ENCODE measurements around the gene BCKDHB.

Gene BCKDHB

DNA sequence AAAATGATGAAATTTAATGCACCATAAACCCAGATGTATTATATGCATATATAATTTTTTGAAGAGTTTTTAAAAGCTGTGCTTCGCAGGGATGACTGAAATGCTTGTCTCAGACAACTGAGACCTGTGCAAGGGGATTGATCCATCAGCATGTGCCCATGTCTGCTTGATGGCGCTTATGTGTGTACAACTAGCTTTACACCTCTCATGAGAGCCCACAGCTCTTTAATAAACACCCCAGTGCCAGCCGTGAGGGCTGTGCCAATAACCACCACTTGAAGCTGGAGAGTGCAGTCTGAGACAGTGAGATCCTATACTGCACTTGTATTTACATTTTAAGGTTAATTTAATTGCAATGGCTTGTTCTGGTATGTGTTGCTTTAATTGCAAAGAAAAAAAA lies 225.5 kb downstream of the BCKDHB start:
- DNase-seq (ENCODE audit: low spot score), result no peak

- no peak for DNase-seq (ENCODE audit: low spot score)
These were observed 226.9 kb downstream of the BCKDHB start for GRCh38 chr6:80333342-80333741.

DNA sequence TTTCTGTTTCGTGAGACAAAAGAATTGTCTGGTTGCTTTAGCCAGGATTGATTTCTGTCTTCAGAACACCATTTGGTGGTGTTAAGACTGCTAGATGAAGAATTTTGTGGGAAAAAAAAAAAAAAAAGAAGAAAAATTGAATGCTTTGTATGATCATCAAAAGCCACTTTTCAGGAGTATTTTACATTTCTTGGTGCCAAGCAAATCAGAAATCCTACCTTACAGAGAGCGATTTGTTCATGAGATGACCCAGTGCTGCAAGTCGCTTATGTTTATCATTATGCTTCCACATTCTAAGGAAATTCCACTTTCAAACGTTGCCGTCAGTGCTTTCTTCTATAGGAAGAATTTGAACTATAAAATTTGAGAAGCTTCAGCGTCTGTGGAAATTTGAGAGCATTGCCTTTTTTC lies 228.7 kb downstream of the BCKDHB start:
- DNase-seq (ENCODE audit: low spot score), result no peak

DNA sequence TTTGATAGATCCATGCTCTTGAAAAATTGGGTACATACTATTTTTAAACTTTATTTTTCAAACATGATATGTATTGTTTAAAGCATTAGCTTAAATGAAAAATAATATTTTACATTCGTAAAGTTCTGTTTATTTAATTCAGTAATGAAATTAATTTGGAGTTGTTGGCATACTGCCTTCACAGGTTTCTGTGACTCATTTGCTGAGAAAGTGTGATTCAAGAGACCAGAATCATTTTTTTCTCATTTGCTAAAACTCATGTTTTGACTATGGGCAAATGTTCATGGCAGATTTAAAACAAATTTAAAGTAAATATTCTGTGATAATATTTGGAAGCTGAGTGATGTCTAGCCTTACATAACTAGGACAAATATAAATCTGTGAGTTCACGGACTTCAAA lies 230.4 kb downstream of the BCKDHB start:
- no peak for DNase-seq (ENCODE audit: low spot score)

GRCh38 chr6:80338201-80338836 lies 231.8 kb downstream of the BCKDHB start:
- DNase-seq (ENCODE audit: low spot score), result peak; percentile 33

GRCh38 chr6:80339421-80339820 lies 232.9 kb downstream of the BCKDHB start:
- DNase-seq (ENCODE audit: low spot score), result no peak

GRCh38 chr6:80340280-80340679 lies 233.8 kb downstream of the BCKDHB start:
- DNase-seq (ENCODE audit: low spot score), result no peak

DNA sequence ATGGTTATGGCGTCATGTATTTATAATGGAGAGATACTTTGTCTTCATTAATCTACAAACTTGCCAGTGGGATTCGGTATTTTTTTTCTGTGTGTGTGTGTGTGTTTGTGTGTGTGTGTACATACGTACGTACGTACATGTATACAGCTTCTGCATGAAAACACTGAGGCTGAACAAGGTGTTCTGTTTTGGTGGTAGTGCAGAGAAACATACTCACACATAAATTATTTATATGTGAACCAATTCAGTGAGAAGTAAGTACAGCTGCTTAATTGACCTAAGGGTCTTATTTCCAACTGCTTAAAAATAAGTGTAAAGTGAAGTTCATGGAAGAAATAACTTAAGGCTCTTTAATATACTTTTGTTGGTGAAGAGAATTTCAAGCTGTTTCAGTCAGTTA lies 234.2 kb downstream of the BCKDHB start:
- DNase-seq (ENCODE audit: low spot score), result no peak

- DNase-seq (ENCODE audit: low spot score), result no peak
These were observed 234.9 kb downstream of the BCKDHB start for GRCh38 chr6:80341330-80341729.

DNA sequence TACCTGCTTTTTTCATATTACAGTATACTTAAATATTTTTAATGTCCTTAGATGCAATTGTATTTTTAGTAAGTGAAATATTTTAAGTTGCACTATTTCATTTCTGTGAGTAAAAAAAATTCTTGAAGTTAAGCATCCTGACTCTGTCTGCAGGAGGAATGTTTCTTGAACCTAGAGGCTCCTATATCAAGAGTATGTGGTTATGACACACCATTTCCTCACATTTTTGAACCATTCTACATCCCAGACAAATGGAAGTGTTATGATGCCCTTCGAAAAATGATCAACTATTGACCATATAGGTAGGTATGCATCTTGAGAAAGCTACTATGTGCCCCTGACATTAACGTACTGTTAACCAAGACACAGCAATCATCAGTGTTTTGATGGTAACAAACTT lies 237.0 kb downstream of the BCKDHB start:
- no peak for DNase-seq (ENCODE audit: low spot score)

- no peak for DNase-seq (ENCODE audit: low spot score)
These were observed 240.6 kb downstream of the BCKDHB start for GRCh38 chr6:80347101-80347500.

- no peak for DNase-seq (ENCODE audit: low spot score)
These were observed 241.8 kb downstream of the BCKDHB start for GRCh38 chr6:80348263-80348662.

- DNase-seq (ENCODE audit: low spot score), result no peak
These were observed 249.5 kb downstream of the BCKDHB start for GRCh38 chr6:80356000-80356399.

- no peak for DNase-seq (ENCODE audit: low spot score)
These were observed 250.1 kb downstream of the BCKDHB start for GRCh38 chr6:80356545-80356944.

DNA sequence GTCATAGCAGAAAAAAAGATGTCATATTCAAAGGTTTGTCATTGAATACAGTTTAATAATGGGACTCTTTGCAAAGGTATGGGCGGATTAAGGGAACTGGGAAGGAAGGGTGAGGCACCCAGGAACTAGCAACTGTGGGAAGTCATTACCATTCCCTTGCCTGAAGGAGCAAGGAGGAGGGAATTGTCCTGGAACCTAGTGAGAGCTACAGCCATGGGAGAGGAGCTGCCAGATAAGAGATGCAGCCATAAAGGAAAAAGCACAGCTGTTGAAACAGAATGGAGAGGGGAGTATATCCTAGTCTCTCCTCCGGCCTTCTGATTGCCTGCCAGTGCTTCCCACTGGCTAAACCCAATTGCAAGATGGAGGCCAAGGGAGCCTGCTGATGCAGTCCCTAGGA lies 250.6 kb downstream of the BCKDHB start:
- DNase-seq (ENCODE audit: low spot score), result no peak

- DNase-seq (ENCODE audit: low spot score), result no peak
These were observed 251.2 kb downstream of the BCKDHB start for GRCh38 chr6:80357674-80358073.

DNA sequence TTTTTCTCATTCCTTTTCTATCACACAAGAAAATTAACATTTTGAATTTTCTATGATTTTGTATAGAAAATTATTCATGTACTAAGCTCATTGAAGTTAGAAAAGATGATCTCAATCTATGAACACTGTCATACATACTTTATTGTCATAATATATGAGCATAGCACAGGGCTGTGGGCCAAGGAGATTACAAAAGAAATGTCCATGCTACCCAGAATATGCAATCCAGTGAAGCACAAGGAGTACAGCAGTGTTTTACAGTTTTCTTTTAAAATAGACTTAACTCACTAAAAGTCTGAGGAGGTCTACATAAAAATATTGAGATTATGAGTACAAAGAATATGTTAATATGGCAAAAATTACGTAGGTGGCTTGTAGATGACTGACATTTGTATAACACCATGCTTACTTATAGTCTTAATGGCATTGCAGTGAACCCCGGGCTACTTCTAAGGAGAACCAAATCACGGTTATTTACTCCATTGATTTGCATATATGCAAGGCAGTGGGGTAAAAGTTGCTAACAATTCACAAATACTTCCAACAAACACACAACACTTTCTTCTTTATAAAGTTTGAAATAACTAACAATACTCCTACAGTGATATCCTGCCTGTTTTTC lies 257.1 kb downstream of the BCKDHB start:
- no peak for DNase-seq (ENCODE audit: low spot score)

GRCh38 chr6:80364149-80364548 lies 257.7 kb downstream of the BCKDHB start:
- no peak for DNase-seq (ENCODE audit: low spot score)

DNA sequence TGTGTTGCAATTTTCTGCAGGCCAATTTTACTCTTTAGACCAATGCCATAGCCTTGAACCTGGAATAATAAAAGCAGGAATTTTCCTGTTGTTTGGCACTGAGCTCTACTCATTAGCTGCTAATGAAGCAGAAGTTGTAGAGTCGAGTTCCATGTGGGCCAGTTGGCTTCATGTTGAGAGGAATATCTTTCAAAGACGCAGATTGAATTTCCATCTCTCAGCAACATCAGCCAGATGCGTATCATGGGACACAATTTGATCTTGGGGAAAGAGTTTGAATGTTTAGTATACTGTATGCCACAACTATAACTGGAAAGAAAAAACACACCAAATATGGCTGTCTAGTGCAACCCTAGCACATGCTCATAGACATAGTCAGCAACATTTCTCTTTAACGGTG lies 259.6 kb downstream of the BCKDHB start:
- DNase-seq (ENCODE audit: low spot score), result no peak

DNA sequence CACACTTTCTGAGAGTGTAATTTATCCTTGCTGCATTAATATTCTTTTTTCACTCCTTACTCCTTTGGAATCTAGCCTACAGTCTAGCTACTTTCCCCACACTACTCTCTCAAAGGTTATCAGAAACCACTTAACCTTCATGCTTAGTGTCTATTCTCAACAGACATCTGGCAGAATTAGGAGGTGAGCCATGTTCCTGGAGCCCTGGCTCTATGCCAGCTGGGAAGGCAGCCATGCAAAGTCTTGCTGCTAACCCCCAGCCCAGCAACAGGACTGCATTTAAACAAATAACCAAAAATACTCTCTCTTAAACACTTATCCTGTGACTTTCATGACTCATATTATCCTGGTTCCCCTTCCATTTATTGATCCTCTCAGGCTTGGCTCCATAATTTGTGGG lies 260.2 kb downstream of the BCKDHB start:
- DNase-seq (ENCODE audit: low spot score), result no peak

DNA sequence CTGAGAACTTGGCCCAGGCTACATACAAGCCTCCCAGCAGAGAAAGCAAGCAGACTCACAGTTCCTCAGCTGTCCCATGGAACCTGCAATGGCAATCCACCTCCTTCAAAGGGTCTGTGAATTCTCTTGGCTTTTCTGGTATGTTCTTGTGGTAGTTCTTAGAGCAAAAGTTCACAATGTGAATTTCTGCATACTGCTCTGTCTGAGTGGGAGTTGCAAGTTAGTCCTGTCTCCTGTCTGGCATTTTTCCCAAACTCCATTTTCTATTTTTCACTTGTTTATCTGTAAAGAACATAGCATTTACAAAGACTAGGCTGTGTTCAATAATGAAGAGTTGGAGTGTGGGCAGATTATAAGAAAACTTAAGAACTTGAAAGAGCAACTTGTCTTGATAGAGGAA lies 269.9 kb downstream of the BCKDHB start:
- no peak for DNase-seq (ENCODE audit: low spot score)

- DNase-seq (ENCODE audit: low spot score), result no peak
These were observed 274.1 kb downstream of the BCKDHB start for GRCh38 chr6:80380566-80380965.

DNA sequence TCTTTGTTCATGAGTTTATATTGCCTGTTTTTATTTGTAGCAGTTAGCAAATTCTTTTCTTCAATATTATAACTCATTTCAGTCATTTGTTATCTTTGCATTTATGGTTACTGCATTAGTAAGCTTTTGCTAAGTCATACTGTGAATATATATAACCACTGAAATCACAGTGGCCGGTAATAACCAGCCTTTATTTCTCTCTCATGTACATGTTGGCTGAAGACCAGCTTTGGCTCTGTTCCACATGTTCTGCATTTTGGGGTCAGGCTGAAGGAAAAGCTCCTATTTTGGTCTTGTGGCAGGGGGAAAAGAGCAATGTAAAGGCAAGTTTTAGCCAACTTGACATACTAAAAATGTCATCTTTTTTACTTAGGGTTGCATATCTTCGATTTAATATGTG lies 276.3 kb downstream of the BCKDHB start:
- DNase-seq (ENCODE audit: low spot score), result no peak

DNA sequence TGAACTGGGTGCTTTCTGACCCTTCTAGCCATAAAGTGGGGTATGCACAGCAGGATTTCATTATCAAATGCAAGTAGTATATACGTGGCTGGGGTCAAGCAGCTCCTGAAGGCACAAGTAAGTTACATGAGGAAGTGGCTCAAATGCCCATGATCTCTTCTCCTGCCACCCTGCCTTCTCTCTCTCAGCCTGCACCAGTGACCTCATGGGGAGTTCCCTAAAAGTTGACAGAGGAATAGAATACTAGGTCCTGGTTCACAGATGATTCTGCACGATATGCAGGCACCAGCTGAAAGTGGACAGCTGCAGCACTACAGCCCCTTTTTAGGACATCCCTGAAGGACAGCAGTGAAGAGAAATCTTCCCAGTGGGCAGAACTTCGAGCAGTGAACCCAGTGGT lies 282.0 kb downstream of the BCKDHB start:
- no peak for DNase-seq (ENCODE audit: low spot score)

Data from kidney capillary endothelial cell (primary cell).